ENCODE results near the gene TFEB. TPM values are rescaled to one million over a fixed set of nuclear protein-coding genes. Genes with fewer than 3 reads are reported as not detected.

TFEB gene
- total and polyA plus RNA-seq, 10 of the 15 experiments (the other 5 are each of a cell fraction or from before 2014, with no cell fraction given): 0.84 to 108 (median 60.8) TPM

DNA sequence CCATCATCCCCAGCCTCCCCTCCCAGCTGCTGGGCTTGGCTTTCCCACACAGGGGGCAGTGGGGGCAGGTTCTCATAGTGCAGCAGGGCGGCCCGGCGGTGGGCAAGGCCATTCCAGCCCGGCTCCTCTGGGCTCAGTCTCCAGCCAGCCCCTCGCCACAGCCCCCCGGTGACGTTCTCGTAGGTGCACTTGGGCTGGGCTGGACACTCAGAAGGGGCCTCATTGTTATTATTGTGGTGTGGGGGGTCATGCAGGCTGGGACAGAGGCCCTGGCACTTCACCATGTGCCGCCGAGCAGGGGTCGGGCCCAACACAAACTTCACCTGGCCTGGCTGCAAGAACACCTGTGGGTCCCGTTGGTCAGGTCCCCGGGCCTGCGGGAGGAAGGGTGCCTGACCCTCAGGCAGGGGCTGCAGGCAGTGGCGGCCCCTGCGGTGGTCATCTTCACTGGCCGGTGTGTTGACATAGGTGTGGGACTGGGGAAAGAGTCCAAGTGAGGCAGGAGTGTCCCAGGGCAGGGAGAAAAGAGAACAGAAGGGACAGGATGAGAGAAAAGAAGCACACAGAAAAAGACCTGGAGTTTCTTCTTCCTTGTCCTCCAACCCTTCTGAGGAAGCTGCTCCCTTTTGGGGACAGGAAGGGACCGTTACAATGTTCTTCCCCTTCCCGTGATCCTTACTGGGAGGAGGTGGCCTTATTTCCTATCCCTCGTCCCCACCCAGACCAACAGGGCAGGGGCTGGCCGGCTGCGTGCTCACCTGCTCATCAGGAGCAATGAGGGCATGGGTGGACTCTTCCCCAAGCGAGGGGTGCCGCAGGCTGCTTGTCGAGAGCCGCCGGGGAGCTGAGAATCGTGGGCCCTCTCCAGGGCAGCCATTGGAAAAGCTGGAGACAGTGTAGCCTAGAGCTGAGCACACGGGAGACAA is 35.9 kb upstream of the TFEB start (continued):
- no peak for TF ChIP-seq MLLT1 (IDR thresholded peaks at IDR 0.05)
- TF ChIP-seq PAX8 (IDR thresholded peaks at IDR 0.05): no peak
- TF ChIP-seq BACH1 (IDR thresholded peaks at IDR 0.05; ENCODE audit: borderline replicate concordance): no peak

- no peak overlapping the region for H3K27ac ChIP-seq (ENCODE audit: control insufficient read depth, insufficient read depth)
- ChIA-PET POLR2A (no interaction called here), RAD21 (ENCODE audit: unreplicated experiment) (interaction anchor here (0.6 kb wide), 1 partner anchor 227 kb away, joined by 3 read pairs; no protein-coding TSS in a partner anchor), CTCF (interaction anchor here (1.2 kb wide), 1 partner anchor 15 kb away, joined by 3 read pairs; no protein-coding TSS in a partner anchor), SMC1A (ENCODE audit: uncharacterized antibody, unreplicated experiment) (no interaction called here)
- no peak overlapping the region for H3K4me2 ChIP-seq (ENCODE audit: control insufficient read depth, insufficient read depth)
- no peaks in the 10 kb centered on the region for H3K27me3 ChIP-seq (replicated peaks in 1 of 2; ENCODE audit: control insufficient read depth in 2 of 2, insufficient read depth in 2 of 2, low read length in 1 of 2)
- no TSS peak for BruUV-seq (replicated peaks)
- intact Hi-C loops (cut with micrococcal nuclease; ENCODE audit: unreplicated experiment): no loop called here
- H3K9ac ChIP-seq (ENCODE audit: control insufficient read depth, insufficient read depth, low read length): no peak overlapping the region
- ATAC-seq (no peak), DNase-seq (ENCODE audit: low read depth, low spot score) (no peak), FAIRE-seq (no peak)
- no peaks in the 10 kb centered on the region for H3K79me2 ChIP-seq (ENCODE audit: control insufficient read depth, insufficient read depth, low read length)
- in situ Hi-C loops (cut with MboI): no loop called here
- 92% methylated on average over 16 of the region's 30 CpGs for WGBS (ENCODE audit: insufficient coverage, insufficient replicate concordance, low lambda C conversion rate, missing lambda C conversion rate)
- peaks cover 9% of the 10 kb centered on the region for H3K4me1 ChIP-seq (ENCODE audit: control insufficient read depth, insufficient read depth, low read length)
- no peak overlapping the region for H3K4me3 ChIP-seq
- H2AFZ ChIP-seq (ENCODE audit: control insufficient read depth, low read depth, low read length): no peak overlapping the region
- H4K20me1 ChIP-seq (ENCODE audit: control insufficient read depth, insufficient read depth): no peaks in the 10 kb centered on the region
- peaks cover 1 to 8% of the 10 kb centered on the region in 2 experiments; a peak in 2 of 4 replicates for H3K36me3 ChIP-seq (ENCODE audit: control insufficient read depth in 2 of 2, insufficient read depth in 2 of 2, low read length in 1 of 2)
- H3K9me3 ChIP-seq (replicated peaks; ENCODE audit: control insufficient read depth, insufficient read depth, low read length): no peaks in the 10 kb centered on the region
- no peak for TF ChIP-seq ZSCAN29 (IDR thresholded peaks at IDR 0.05)
- TF ChIP-seq ATF2 (IDR thresholded peaks at IDR 0.05; ENCODE audit: low read length): no peak
- TF ChIP-seq ZNF24 (IDR thresholded peaks at IDR 0.05): no peak
- TF ChIP-seq, protein P1, sequence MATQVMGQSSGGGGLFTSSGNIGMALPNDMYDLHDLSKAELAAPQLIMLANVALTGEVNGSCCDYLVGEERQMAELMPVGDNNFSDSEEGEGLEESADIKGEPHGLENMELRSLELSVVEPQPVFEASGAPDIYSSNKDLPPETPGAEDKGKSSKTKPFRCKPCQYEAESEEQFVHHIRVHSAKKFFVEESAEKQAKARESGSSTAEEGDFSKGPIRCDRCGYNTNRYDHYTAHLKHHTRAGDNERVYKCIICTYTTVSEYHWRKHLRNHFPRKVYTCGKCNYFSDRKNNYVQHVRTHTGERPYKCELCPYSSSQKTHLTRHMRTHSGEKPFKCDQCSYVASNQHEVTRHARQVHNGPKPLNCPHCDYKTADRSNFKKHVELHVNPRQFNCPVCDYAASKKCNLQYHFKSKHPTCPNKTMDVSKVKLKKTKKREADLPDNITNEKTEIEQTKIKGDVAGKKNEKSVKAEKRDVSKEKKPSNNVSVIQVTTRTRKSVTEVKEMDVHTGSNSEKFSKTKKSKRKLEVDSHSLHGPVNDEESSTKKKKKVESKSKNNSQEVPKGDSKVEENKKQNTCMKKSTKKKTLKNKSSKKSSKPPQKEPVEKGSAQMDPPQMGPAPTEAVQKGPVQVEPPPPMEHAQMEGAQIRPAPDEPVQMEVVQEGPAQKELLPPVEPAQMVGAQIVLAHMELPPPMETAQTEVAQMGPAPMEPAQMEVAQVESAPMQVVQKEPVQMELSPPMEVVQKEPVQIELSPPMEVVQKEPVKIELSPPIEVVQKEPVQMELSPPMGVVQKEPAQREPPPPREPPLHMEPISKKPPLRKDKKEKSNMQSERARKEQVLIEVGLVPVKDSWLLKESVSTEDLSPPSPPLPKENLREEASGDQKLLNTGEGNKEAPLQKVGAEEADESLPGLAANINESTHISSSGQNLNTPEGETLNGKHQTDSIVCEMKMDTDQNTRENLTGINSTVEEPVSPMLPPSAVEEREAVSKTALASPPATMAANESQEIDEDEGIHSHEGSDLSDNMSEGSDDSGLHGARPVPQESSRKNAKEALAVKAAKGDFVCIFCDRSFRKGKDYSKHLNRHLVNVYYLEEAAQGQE (IDR thresholded peaks at IDR 0.05; ENCODE audit: low read depth, low read length): no peak
- no peak for TF ChIP-seq BACH1 (IDR thresholded peaks at IDR 0.05; ENCODE audit: borderline replicate concordance)
- TF ChIP-seq RUNX3 (IDR thresholded peaks at IDR 0.05; ENCODE audit: low read length): no peak
- TF ChIP-seq, protein P2, sequence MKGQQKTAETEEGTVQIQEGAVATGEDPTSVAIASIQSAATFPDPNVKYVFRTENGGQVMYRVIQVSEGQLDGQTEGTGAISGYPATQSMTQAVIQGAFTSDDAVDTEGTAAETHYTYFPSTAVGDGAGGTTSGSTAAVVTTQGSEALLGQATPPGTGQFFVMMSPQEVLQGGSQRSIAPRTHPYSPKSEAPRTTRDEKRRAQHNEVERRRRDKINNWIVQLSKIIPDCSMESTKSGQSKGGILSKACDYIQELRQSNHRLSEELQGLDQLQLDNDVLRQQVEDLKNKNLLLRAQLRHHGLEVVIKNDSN (IDR thresholded peaks at IDR 0.05; ENCODE audit: borderline replicate concordance, extremely low read length, insufficient read depth, low read depth, low read length): no peak
Measured at GRCh38 chr6:41770381-41771057, 35.1 kb upstream of the TFEB start.

Measured in GM12878 (cell line).